Vagina (tissue), 2 donors: ENCODE data around the gene LRRC27.
A peak's percentile ranks its signal among the peaks of the same experiment; 100 is the strongest.

ENCODE experiments used
- POLR2A ChIP-seq, 2 donors: fragments of 450-650 bp; IDR thresholded peaks; one replicate each; pipeline ENCODE4 v1.6.1; 2017; ENCODE audit warnings: antibody characterized with exemption in 2 of 2, mild to moderate bottlenecking in 2 of 2, moderate library complexity in 2 of 2
- POLR2AphosphoS5 ChIP-seq, 2 donors: sonication (generic); formaldehyde crosslinking; IDR thresholded peaks; one replicate each; pipeline ENCODE4 v1.9.0; 2017; ENCODE audit warnings: antibody characterized with exemption in 2 of 2, mild to moderate bottlenecking in 2 of 2, low read depth in 1 of 2; ENCODE audit not compliant: insufficient read depth in 1 of 2
- TF ChIP-seq, protein P1 (sequence below), 3 experiments: fragments of 450-650 bp in 2 of 3; fragments of 200-600 bp in 1 of 3; sonication (generic) in 1 of 3; IDR thresholded peaks; one replicate each; pipeline ENCODE4 v1.5.1; 2017 to 2019; ENCODE audit warnings: antibody characterized with exemption in 3 of 3, mild to moderate bottlenecking in 2 of 3, moderate library complexity in 2 of 3

DNA sequence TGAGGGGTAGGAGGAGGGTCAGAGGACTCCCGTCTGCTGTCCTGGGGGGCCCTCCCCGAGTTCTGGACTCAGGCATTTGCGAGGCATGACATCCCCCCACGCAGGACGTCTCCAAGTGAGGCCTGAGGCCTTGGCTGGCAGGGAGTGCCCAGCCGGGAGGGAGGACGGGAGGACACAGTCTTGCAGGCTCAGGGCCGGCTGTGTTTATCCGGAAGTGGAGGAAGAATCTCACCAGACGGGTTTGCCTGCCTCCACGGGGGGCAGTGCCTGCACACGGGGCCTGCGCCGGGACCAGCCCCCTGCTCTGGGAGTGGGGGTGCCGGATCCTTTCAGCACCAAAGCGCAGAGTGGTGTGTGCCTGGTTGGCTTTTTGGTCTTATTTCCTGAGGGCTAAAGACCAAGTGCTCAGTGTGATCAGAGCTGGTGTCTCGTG, 75.9 kb downstream of the LRRC27 start:
- TF ChIP-seq POLR2A (IDR thresholded peaks at IDR 0.05) (no peak), POLR2AphosphoS5 (IDR thresholded peaks at IDR 0.05; ENCODE audit: insufficient read depth in 1 of 2, low read depth in 1 of 2) (peak; percentile 34 to 61)
- TF ChIP-seq, protein P1, sequence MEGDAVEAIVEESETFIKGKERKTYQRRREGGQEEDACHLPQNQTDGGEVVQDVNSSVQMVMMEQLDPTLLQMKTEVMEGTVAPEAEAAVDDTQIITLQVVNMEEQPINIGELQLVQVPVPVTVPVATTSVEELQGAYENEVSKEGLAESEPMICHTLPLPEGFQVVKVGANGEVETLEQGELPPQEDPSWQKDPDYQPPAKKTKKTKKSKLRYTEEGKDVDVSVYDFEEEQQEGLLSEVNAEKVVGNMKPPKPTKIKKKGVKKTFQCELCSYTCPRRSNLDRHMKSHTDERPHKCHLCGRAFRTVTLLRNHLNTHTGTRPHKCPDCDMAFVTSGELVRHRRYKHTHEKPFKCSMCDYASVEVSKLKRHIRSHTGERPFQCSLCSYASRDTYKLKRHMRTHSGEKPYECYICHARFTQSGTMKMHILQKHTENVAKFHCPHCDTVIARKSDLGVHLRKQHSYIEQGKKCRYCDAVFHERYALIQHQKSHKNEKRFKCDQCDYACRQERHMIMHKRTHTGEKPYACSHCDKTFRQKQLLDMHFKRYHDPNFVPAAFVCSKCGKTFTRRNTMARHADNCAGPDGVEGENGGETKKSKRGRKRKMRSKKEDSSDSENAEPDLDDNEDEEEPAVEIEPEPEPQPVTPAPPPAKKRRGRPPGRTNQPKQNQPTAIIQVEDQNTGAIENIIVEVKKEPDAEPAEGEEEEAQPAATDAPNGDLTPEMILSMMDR (IDR thresholded peaks at IDR 0.05), result no peak
